Effector memory CD8-positive, alpha-beta T cell (primary cell): ENCODE measurements around the gene GORASP2.
A peak's percentile ranks its signal among the peaks of the same experiment; 100 is the strongest.

Experiments used
- ATAC-seq: fragments of 150-1000 bp; cut with Tn5 transposase; replicated peaks from 2 replicates; pipeline ENCODE4 v1.10.0; 2021; ENCODE audit warnings: mild to moderate bottlenecking, moderate library complexity
- DNase-seq, 3 experiments: peaks; one replicate each; pipeline ENCODE4 v3.0.0; 2021
- H3K27ac Mint-ChIP-seq, 2 donors: one replicate each; pipeline ENCODE4 v1.8.0; 2022; ENCODE audit warnings: mild to moderate bottlenecking in 2 of 2, mixed read lengths in 2 of 2, moderate library complexity in 2 of 2
- H3K27me3 Mint-ChIP-seq, 2 donors: one replicate each; pipeline ENCODE4 v1.8.0; 2022; ENCODE audit warnings: mixed read lengths in 2 of 2
- H3K36me3 Mint-ChIP-seq: one replicate; pipeline ENCODE4 v1.8.0; 2022; ENCODE audit warnings: mild to moderate bottlenecking, moderate library complexity, mixed read lengths; ENCODE audit not compliant: insufficient read depth
- H3K4me1 Mint-ChIP-seq, 2 donors: one replicate each; pipeline ENCODE4 v1.8.0; 2022; ENCODE audit warnings: low read depth in 2 of 2, mixed read lengths in 2 of 2
- H3K4me3 Mint-ChIP-seq, 2 donors: one replicate each; pipeline ENCODE4 v1.8.0; 2022; ENCODE audit warnings: mild to moderate bottlenecking in 2 of 2, mixed read lengths in 2 of 2, moderate library complexity in 2 of 2
- H3K9me3 Mint-ChIP-seq, 2 donors: one replicate each; pipeline ENCODE4 v1.8.0; 2022; ENCODE audit warnings: mixed read lengths in 2 of 2

GORASP2 gene

GRCh38 chr2:171008550-171009205, 79.6 kb downstream of the GORASP2 start:
- Mint-ChIP-seq H3K4me3 (no peak overlapping the region), H3K4me1 (peaks cover 0 to 7% of the 10 kb centered on the region in 2 donors), H3K36me3 (peaks cover 59% of the 10 kb centered on the region), H3K9me3 (no peaks in the 10 kb centered on the region), H3K27ac (no peak overlapping the region), H3K27me3 (no peaks in the 10 kb centered on the region)
- no peak for ATAC-seq
- no peak for DNase-seq

- ATAC-seq (no peak), DNase-seq (no peak)
- Mint-ChIP-seq H3K27ac (peak overlapping the region in 1 of 2 donors; percentile 33), H3K4me1 (peaks cover 0 to 7% of the 10 kb centered on the region in 2 donors), H3K9me3 (no peaks in the 10 kb centered on the region), H3K27me3 (no peaks in the 10 kb centered on the region), H3K4me3 (no peak overlapping the region), H3K36me3 (peaks cover 58% of the 10 kb centered on the region)
Measured at GRCh38 chr2:171009386-171009785, 80.3 kb downstream of the GORASP2 start.

GRCh38 chr2:171013851-171014250, 84.8 kb downstream of the GORASP2 start:
- no peak for ATAC-seq
- peaks cover 30% of the 10 kb centered on the region for H3K36me3 Mint-ChIP-seq

DNA sequence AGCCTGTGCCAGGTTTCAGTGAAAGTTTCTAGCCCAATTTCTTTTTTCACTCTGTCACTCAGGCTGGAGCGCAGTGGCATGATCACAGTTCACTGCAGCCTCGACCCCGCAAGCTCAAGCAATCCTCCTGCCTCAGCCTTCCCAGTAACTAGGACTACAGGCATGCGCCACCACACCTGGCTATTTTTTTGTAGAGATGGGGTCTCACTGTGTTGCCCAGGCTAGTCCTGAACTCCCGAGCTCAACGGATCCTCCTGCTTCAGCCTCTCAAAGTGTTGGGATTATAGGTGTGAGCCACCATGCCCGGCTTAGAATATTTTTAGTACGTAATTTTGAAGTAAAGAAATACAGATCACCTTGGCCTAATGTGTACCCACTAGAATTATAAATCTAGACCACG, 87.1 kb downstream of the GORASP2 start:
- no peaks in the 10 kb centered on the region for H3K27me3 Mint-ChIP-seq
- ATAC-seq (no peak), DNase-seq (no peak)
- no peaks in the 10 kb centered on the region for H3K9me3 Mint-ChIP-seq
- no peak overlapping the region for H3K27ac Mint-ChIP-seq
- peaks cover 31% of the 10 kb centered on the region for H3K36me3 Mint-ChIP-seq
- peaks cover 0 to 3% of the 10 kb centered on the region in 2 donors for H3K4me1 Mint-ChIP-seq
- no peak overlapping the region for H3K4me3 Mint-ChIP-seq

More at GRCh38 chr2:171013851-171014250, 84.8 kb downstream of the GORASP2 start:
- Mint-ChIP-seq H3K27ac (peak overlapping the region in 1 of 2 donors; percentile 38), H3K4me1 (peaks cover 0 to 10% of the 10 kb centered on the region in 2 donors), H3K9me3 (no peaks in the 10 kb centered on the region), H3K4me3 (no peak overlapping the region), H3K27me3 (no peaks in the 10 kb centered on the region)
- DNase-seq = no peak
